Heart left ventricle (tissue), 13 donors: ENCODE data around the gene ACP7.

ENCODE experiments used
- POLR2A ChIP-seq, 2 donors: fragments of 450-650 bp; IDR thresholded peaks; one replicate each; pipeline ENCODE4 v1.6.1; 2017; ENCODE audit warnings: antibody characterized with exemption in 2 of 2, mild to moderate bottlenecking in 2 of 2, moderate library complexity in 2 of 2
- TF ChIP-seq, protein P1 (sequence below), 12 donors: fragments of 200-600 bp; sonication (generic) in 4 of 12; IDR thresholded peaks; one replicate each; pipeline versions ENCODE4 v1.5.0 to v1.8.0; 2018 to 2022; ENCODE audit warnings: antibody characterized with exemption in 12 of 12, mild to moderate bottlenecking in 5 of 12
- donor health status: ischemic (EF 13 %, LVEDD 7.1; RV severe dilation, severe dysfunction).
- donor health status: DM: no; HTN: yes; CAD: no.
- donor health status: DM: no; HTN: no; CAD: no.
- donor health status: ischemic (EF 25% LVEDD 6.9; RV normal size, moderate dysfunction).
- donor health status: ischemic (EF 25% LVEDD 5.7; RV mildly dilated, moderate dysfunction).
- donor health status: ischemic (EF 35%, LVEDD 5.7; RV mildly dilated, moderate dysfunction).
- donor health status: nonischemic (EF 11% LVEDD 7.7; RV severe dilation, severe dysfunction).
- donor health status: DM: yes; HTN: yes; CAD: no.
- donor health status: PGD.
- donor health status: ischemic (EF 29% LVEDD 5.4; RV normal size, mild dysfunction).
- donor health status: nonischemic (EF 23%, LVEDD 6.1; RV moderate dilation, normal function).

DNA sequence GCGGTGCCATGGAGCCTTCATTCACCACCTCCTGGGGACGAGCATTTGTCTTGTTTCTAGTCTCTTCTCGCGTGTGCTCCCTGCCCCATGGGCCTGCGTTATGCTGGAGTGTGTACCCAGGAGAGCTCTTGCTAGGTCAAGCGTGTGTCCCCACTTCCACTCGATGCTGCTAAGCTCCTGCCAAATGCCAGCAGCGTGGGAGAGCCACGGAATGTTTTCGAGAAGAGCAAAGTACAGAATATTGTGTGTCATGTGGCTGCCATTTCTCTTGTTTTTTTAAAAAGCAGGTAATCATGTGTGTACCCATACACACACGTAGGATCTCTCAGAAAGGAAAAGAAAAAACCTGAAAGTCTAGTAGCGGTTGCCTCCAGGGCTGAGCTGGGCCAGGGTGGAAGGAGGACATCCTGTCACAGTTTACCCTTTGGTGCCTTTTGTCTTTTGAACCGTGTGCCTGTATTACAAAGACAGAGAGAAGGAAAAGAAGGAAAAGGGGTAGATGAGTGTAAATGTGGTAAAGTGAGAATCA, 70.0 kb downstream of the ACP7 start:
- TF ChIP-seq, protein P1, sequence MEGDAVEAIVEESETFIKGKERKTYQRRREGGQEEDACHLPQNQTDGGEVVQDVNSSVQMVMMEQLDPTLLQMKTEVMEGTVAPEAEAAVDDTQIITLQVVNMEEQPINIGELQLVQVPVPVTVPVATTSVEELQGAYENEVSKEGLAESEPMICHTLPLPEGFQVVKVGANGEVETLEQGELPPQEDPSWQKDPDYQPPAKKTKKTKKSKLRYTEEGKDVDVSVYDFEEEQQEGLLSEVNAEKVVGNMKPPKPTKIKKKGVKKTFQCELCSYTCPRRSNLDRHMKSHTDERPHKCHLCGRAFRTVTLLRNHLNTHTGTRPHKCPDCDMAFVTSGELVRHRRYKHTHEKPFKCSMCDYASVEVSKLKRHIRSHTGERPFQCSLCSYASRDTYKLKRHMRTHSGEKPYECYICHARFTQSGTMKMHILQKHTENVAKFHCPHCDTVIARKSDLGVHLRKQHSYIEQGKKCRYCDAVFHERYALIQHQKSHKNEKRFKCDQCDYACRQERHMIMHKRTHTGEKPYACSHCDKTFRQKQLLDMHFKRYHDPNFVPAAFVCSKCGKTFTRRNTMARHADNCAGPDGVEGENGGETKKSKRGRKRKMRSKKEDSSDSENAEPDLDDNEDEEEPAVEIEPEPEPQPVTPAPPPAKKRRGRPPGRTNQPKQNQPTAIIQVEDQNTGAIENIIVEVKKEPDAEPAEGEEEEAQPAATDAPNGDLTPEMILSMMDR (IDR thresholded peaks at IDR 0.05) = no peak
- TF ChIP-seq POLR2A (IDR thresholded peaks at IDR 0.05) = no peak
